Ureter (tissue), 1 donor: ENCODE measurements around the gene REV3L. TPM values are rescaled to one million over a fixed set of nuclear protein-coding genes. Genes with fewer than 3 reads are reported as not detected.
"Not testable (repeated sequence)": the region's sequence is repeated elsewhere in the genome, so short reads cannot be mapped to it uniquely, and the experiment has no call there.

Experiments used
- DNase-seq: peaks from one replicate; pipeline ENCODE4 v3.0.0-alpha.2; 2020; ENCODE audit warnings: low spot score
- total RNA-seq: library from RNA; stranded (reverse); gene quantifications from one replicate; pipeline ENCODE4 v1.2.4, GENCODE V29; 2023
- donor health status: DM: yes; HTN: yes; CAD: no.

Gene REV3L
- total RNA-seq, 1 donor from 2014 or later = 60.5 TPM

- DNase-seq = no peak
Observed at GRCh38 chr6:111379831-111380230, 103.2 kb downstream of the REV3L start.

GRCh38 chr6:111379302-111379701 is 103.7 kb downstream of the REV3L start:
- no peak for DNase-seq

GRCh38 chr6:111377558-111378120 is 105.4 kb downstream of the REV3L start:
- no peak for DNase-seq

GRCh38 chr6:111367393-111368088 is 115.5 kb downstream of the REV3L start:
- no peak for DNase-seq

- DNase-seq = no peak
Observed at GRCh38 chr6:111361648-111362047, 121.4 kb downstream of the REV3L start.

GRCh38 chr6:111358454-111358853 is 124.6 kb downstream of the REV3L start:
- DNase-seq = no peak

GRCh38 chr6:111357705-111358104 is 125.3 kb downstream of the REV3L start:
- no peak for DNase-seq

- DNase-seq = no peak
Observed at GRCh38 chr6:111356551-111356950, 126.5 kb downstream of the REV3L start.

- no peak for DNase-seq
Observed at GRCh38 chr6:111354758-111355555, 128.1 kb downstream of the REV3L start.

GRCh38 chr6:111353912-111354462 is 129.0 kb downstream of the REV3L start:
- DNase-seq = no peak

GRCh38 chr6:111347589-111347988 is 135.4 kb downstream of the REV3L start:
- no peak for DNase-seq

GRCh38 chr6:111342913-111343312 is 140.1 kb downstream of the REV3L start:
- DNase-seq = no peak

GRCh38 chr6:111339294-111339693 is 143.7 kb downstream of the REV3L start:
- no peak for DNase-seq

- no peak for DNase-seq
Observed at GRCh38 chr6:111338843-111339242, 144.2 kb downstream of the REV3L start.

GRCh38 chr6:111337829-111338236 is 145.2 kb downstream of the REV3L start:
- no peak for DNase-seq

GRCh38 chr6:111329882-111330633 is 153.0 kb downstream of the REV3L start:
- no peak for DNase-seq

- no peak for DNase-seq
Observed at GRCh38 chr6:111326563-111326962, 156.5 kb downstream of the REV3L start.

- no peak for DNase-seq
Observed at GRCh38 chr6:111322145-111322544, 160.9 kb downstream of the REV3L start.

- DNase-seq = not testable (repeated sequence)
Observed at GRCh38 chr6:111307950-111308349, 175.1 kb downstream of the REV3L start.

- no peak for DNase-seq
Observed at GRCh38 chr6:111307275-111307858, 175.7 kb downstream of the REV3L start.

- no peak for DNase-seq
Observed at GRCh38 chr6:111306104-111306888, 176.7 kb downstream of the REV3L start.
